Liver (tissue), 3 donors: ENCODE results near the gene LTK.

Experiments
- FOXA2 ChIP-seq: IDR thresholded peaks from 2 replicates; pipeline ENCODE4 v1.6.1; 2016; ENCODE audit warnings: antibody characterized with exemption
- JUND ChIP-seq, 2 donors: IDR thresholded peaks; 2 replicates each; pipeline ENCODE4 v1.6.1; 2016; ENCODE audit warnings: antibody characterized with exemption in 2 of 2
- RAD21 ChIP-seq, 2 donors: IDR thresholded peaks; 2 replicates each; pipeline ENCODE4 v1.6.1; 2016; ENCODE audit warnings: antibody characterized with exemption in 2 of 2, mild to moderate bottlenecking in 2 of 2
- TAF1 ChIP-seq: conservative IDR thresholded peaks from 2 replicates; pipeline ENCODE4 v1.6.1; 2016; ENCODE audit warnings: antibody characterized with exemption, mild to moderate bottlenecking
- TF ChIP-seq, protein P1 (sequence below): fragments of 150-350 bp; IDR thresholded peaks from 2 replicates; pipeline ENCODE4 v1.5.1; 2017; ENCODE audit warnings: improper control_type of control experiment, low read depth, low read length; ENCODE audit not compliant: missing input control
- TF ChIP-seq, protein P2 (sequence below): IDR thresholded peaks from 2 replicates; pipeline ENCODE4 v1.6.1; 2016; ENCODE audit warnings: antibody characterized with exemption, mild to moderate bottlenecking
- donor health status: healthy.
- donor health status: healthy.

DNA sequence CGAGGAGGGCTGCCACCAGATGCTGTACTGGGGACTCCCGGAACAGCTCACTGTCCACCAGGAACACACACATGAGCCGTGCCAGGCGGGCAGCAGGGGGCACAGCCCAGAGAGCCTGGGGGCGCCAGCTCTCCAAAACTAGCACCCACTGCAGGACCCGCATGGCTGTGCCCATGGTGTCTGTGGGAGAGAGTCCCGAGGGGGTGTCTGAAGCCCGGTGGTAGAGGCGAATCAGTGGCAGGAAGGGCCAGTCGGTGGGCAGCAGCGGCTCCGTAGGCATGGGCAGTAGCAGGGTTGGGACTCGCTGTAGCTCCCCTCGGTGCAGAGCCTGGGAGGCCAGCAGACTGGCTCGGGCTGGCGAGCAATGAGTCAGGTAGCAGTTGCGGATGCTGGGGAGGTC lies 7.0 kb upstream of the LTK start:
- TF ChIP-seq, protein P1, sequence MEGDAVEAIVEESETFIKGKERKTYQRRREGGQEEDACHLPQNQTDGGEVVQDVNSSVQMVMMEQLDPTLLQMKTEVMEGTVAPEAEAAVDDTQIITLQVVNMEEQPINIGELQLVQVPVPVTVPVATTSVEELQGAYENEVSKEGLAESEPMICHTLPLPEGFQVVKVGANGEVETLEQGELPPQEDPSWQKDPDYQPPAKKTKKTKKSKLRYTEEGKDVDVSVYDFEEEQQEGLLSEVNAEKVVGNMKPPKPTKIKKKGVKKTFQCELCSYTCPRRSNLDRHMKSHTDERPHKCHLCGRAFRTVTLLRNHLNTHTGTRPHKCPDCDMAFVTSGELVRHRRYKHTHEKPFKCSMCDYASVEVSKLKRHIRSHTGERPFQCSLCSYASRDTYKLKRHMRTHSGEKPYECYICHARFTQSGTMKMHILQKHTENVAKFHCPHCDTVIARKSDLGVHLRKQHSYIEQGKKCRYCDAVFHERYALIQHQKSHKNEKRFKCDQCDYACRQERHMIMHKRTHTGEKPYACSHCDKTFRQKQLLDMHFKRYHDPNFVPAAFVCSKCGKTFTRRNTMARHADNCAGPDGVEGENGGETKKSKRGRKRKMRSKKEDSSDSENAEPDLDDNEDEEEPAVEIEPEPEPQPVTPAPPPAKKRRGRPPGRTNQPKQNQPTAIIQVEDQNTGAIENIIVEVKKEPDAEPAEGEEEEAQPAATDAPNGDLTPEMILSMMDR = no peak
- TF ChIP-seq RAD21 (IDR thresholded peaks at IDR 0.05) (no peak), TAF1 (no peak), FOXA2 (no peak), JUND (IDR thresholded peaks at IDR 0.05) (no peak)
- TF ChIP-seq, protein P2, sequence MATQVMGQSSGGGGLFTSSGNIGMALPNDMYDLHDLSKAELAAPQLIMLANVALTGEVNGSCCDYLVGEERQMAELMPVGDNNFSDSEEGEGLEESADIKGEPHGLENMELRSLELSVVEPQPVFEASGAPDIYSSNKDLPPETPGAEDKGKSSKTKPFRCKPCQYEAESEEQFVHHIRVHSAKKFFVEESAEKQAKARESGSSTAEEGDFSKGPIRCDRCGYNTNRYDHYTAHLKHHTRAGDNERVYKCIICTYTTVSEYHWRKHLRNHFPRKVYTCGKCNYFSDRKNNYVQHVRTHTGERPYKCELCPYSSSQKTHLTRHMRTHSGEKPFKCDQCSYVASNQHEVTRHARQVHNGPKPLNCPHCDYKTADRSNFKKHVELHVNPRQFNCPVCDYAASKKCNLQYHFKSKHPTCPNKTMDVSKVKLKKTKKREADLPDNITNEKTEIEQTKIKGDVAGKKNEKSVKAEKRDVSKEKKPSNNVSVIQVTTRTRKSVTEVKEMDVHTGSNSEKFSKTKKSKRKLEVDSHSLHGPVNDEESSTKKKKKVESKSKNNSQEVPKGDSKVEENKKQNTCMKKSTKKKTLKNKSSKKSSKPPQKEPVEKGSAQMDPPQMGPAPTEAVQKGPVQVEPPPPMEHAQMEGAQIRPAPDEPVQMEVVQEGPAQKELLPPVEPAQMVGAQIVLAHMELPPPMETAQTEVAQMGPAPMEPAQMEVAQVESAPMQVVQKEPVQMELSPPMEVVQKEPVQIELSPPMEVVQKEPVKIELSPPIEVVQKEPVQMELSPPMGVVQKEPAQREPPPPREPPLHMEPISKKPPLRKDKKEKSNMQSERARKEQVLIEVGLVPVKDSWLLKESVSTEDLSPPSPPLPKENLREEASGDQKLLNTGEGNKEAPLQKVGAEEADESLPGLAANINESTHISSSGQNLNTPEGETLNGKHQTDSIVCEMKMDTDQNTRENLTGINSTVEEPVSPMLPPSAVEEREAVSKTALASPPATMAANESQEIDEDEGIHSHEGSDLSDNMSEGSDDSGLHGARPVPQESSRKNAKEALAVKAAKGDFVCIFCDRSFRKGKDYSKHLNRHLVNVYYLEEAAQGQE = no peak
